ENCODE measurements around the gene IRF4.

DNA sequence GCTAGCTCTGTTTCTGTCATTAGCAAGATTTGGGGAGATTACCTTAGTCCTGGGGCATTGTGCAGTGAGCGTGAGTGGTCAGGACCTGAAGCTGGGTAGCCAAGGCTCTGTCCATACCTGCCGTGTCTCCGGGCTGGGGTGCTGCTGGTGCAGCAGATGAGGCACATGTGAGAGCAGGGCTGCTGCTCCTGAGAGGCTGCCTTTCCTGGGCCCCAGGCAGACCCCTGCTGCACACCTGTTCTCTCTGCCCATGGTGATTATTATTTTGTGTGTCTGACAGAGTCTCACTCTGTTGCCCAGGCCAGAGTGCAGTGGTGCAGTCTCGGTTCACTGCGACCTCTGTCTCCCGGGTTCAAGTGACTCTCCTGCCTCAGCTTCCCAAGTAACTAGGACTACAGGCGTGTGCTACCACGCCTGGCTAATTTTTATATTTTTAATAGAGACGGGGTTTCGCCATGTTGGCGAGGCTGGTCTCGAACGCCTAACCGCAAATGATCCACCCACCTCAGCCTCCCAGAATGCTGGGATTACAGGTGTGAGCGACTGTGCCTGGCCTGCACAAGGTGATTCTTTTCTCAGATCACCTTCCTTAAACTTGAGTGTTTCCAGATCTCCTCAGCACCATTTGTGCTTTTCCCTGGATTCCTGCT, 36.8 kb upstream of the IRF4 start:
- TF ChIP-seq, protein P1, sequence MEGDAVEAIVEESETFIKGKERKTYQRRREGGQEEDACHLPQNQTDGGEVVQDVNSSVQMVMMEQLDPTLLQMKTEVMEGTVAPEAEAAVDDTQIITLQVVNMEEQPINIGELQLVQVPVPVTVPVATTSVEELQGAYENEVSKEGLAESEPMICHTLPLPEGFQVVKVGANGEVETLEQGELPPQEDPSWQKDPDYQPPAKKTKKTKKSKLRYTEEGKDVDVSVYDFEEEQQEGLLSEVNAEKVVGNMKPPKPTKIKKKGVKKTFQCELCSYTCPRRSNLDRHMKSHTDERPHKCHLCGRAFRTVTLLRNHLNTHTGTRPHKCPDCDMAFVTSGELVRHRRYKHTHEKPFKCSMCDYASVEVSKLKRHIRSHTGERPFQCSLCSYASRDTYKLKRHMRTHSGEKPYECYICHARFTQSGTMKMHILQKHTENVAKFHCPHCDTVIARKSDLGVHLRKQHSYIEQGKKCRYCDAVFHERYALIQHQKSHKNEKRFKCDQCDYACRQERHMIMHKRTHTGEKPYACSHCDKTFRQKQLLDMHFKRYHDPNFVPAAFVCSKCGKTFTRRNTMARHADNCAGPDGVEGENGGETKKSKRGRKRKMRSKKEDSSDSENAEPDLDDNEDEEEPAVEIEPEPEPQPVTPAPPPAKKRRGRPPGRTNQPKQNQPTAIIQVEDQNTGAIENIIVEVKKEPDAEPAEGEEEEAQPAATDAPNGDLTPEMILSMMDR (IDR thresholded peaks at IDR 0.05), result no peak
- TF ChIP-seq EZH2 (IDR thresholded peaks at IDR 0.05), result no peak
